Effector CD4-positive, alpha-beta T cell (primary cell): ENCODE data around the gene HOXB1.

Source experiments
- DNase-seq: peaks from one replicate; pipeline ENCODE4 v3.0.0-alpha.2; 2020

Gene HOXB1

DNA sequence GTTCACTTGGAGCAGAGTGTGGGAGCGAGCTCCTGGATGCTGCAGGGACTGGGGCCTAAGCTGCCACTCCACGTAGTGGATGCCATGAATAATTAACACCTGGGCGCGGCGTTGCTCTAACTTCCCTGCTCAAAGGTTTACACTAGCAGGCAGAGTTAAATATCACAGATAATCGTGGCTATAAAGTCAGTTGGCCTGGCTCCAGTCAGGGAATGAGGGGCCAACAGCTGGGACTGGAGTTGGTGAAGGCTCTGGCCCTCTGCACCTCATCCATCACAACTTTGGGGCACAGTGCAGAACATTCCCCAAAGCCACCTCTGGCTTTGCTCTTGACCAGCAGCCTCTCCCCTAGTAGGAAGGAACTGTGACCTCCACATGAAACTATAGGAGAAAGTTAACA, 36.4 kb upstream of the HOXB1 start:
- no peak for DNase-seq

DNA sequence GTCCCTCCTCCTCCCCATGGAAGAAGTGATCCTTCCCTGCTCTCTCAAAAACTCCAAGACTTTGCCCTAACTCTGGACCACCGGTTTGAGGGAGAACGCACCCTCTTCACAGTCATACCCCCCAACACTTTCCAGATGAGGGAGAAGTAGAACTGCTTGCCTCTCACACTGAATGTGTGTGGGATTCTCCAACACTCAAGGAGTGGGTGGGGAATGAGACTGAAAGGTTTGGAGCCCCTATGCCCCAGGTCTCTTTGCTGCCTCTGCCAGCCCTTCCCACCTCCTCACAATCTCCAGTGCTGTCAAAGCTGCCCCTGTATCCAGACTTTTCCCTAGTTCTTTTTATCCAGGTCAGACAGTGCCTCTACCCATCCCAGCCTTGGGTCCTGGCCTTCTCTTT, 35.9 kb upstream of the HOXB1 start:
- no peak for DNase-seq

DNA sequence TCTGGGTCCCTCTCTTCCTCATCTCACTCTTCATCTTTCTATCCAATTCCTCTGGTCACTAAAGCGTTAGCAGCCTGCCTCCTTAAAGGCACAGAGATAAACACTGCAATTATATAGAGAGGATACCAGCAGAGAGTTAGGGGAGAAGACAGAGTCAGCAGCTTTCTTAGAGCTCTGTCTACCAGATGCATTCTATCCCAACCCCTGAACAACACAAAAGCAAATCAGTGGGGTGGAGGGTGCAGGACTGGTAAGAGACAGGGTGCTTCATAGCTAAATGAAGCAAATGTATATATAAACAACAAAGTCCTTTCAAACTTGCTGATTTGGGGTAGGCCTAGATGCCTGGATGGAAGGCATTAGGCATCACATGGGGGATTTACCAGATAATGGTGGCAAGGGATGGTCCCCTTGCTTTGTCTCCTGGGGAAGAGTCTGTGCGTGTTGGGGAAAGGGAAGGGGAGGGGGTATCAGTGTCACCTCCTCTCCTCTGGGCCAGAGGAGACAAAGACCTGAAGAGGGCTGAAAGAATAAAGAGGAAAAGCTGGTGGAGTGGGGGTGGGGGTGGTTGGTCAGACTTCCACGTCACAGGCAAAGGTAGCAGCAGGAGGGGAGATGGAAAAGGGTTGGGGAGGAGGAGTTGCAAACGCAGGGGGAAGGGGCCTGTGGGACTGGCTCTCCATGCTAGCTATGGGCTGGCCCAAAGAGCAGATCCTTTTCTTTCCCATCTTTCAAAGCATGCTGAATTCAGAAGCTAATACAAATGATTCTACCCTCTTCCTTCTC, 35.3 kb upstream of the HOXB1 start:
- DNase-seq: no peak

DNA sequence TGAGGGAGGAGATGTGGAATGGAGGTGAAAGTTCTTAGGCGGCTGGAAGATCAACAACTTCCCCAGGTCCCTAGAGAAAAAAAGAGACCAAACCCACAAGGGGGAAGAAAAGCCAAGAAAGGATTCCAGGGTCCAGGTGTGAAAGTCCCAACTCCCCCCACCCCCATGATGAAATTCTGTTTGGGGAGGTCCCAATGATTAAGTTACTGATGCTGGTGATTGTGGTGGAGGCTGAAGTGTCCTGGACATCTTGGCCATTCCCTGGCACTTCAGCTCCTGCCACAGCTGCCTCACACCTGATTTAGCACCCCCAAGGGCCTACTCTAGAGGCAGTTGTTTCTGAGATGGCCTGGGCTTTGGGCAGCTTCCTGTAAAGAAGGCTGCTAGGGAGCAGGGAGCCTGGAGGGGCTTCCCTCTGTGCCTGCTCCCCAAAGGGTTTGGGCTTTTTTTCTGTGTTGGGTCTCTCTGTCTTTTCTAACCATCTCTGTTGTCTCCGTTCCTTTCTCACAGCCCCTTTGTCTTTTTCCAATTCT, 34.3 kb upstream of the HOXB1 start:
- no peak for DNase-seq

DNA sequence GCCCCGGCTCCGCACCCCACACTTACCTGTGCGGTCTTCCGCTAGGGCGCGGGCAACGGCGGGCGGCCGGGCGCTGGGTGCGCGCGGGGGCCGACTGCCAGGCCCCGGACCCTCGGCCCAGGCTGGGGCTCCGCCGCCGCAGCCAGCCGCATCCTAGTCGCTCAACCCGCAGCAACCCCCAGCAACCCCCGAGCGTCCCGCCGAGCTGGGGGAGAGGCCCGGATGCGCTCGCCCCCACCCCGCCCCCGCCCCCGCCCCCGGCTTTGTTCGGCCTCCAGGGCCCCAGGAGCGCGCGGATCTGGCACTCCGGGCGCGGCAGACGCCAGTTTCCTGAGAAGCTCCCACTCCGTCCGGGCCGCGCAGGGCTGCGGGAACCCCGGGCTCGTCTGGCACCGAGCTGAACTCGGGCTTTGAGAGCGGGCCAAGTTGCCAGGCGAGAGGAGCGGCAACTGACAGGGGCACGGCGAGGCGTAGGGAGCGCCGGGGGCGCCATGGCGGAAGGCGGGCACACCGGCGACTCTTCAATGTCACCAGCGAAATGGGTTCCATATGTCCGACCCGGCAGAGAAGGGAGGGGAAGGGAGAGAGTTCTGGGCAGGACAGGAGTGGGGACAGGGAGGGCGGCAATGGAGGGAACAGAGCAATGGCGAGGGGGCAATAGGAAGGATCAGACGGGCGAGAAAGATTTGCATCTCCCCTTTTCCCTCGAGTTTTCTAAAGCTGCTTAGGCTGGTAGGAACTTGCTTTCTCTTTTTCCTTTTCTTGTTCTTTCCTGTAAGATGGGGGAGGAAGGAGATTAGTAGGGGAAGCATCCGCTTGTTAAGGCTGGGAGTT, 33.6 kb upstream of the HOXB1 start:
- DNase-seq: no peak

DNA sequence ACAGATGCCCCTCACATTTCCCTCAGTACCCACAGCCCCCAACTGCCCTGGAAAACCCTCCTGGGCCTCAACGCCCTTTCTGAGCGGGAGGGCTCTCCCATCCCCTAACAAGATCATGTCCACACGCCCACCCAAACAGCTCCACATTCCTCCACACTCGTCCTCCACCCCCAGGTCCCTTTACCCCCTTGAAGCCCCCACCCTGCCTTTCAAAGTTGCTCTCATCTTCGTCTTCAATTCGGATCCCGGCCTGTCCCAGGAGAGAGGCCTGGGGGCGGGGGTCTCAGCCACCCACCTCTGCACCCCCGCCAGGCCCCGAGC, 33.0 kb upstream of the HOXB1 start:
- DNase-seq: no peak

DNA sequence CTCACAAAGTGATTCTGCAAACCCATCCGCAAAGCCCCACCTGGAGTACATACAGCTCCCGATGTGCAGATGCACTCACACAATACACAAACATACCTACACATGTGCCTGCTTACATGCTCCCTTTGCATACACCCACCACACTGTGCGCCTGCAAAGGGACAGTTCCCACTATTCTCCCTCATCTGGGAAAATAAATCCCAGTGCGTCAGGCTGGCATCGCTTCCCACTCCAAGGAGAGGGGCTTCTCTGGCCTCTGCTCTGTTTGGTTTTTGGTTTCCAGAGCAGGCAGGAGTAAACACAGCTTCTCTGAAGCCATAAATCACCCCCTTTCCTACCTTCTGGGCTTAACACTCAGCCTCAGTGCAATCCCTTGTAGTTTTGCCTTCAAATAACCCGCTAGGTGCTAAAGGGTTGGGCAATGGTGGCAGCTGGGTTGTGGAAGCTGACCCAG, 32.6 kb upstream of the HOXB1 start:
- no peak for DNase-seq

DNA sequence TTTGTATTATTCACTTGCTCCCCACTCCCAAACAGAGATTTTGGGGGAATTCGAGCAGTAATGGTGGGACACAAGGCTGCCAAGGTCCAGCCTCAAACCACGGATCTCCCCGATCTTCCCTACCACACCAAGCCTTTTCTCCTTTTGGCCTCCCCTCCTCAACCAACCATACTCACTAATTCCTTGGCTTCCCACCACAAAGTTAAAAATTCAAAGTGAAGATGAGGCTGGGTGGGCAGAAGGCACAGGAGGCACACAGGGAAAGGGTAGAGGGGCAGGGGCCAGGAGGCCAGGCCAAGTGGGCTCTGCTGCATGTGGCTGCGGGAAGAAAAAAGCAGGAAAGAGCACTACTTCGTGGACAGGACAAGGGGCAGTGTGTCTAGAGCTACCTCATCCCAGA, 32.1 kb upstream of the HOXB1 start:
- no peak for DNase-seq

DNA sequence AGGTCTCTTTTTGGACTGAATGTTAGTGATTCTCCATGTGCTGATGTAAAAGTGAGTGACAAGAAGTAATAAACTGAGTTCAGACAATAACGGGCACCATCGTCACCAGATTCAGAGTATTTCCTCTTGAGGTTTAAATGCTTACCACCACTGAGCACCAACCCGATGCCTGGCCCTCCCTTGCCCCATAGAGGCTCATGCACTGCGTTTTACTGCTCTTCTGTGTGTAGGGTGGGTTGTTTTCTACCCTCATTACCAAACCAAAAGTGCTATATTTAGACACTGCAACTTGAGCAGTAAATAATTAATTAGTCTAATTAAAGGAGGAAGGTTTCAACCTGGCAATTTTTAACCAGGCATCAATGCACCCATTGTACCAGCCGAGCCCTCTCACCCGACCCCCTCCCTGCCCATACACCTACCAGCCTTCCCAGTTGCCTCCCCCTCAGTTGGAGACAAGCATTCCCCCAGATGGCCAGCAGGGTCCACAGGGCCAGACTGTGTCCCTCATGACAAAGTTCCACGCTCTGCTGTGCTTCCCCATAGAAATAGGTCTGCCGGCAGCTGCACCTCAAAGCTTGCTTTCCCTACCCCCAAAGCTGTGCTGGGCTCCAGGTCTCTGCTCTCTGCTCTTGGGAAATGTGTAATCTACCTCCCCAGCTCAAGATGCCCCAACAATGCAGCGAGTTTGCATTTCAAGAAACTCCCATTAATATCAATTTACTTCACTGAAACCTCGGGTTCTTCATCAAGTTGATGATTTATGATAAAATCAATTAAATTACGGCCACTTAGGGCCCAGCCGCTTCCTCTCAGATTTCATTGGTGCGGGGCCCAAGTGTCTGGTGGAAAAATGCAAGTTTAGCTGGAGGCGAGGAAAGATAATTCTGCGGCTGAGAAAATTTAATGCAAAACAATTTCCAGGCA, 31.3 kb upstream of the HOXB1 start:
- no peak for DNase-seq

DNA sequence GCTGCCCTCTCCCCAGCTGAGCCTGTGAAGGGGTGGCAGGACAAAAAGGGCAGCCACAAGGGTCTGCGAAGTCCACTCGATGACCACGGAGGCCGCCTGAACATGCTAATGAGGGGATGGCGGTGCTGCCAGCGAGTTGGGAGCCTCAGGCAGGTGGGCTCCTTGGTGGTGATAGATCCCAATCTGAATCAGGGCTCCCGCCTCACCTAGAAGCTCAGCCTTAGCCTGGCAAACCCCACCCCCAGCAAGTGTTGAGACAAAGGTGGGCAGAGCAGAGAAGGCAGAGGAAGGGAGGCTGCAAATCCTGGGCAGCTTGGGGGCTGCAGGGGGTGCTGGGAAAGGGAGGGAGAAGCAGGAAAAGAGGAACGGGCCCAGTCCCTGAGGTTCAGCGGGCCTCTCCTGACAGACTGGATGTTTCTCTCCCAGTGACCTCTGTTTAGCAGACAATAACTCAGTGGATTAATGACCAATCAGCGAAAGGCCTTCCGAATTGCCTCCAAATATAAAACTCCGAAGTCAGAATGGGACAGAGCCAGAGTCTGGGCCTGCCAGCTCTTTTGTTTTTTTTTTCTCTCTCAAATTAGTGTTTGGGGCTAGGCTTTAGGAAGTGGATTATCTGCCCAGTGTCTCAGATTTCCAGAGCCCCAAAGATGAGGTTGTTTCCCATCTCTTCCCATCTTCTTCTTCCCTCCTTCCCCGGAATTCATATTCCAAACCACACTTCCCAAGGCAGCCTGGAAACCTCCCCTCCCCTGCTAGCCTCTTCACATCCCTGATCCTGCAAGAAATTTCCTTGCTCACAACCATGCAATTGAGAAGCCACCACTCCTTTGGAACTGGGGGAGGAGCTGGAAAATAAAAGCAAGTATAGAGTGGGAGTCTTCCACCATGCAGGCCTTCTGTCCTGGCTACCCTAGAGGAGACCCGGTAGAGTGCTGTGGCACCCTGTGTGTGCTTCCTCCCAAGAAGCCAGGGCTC, 29.3 kb upstream of the HOXB1 start:
- DNase-seq: no peak

DNA sequence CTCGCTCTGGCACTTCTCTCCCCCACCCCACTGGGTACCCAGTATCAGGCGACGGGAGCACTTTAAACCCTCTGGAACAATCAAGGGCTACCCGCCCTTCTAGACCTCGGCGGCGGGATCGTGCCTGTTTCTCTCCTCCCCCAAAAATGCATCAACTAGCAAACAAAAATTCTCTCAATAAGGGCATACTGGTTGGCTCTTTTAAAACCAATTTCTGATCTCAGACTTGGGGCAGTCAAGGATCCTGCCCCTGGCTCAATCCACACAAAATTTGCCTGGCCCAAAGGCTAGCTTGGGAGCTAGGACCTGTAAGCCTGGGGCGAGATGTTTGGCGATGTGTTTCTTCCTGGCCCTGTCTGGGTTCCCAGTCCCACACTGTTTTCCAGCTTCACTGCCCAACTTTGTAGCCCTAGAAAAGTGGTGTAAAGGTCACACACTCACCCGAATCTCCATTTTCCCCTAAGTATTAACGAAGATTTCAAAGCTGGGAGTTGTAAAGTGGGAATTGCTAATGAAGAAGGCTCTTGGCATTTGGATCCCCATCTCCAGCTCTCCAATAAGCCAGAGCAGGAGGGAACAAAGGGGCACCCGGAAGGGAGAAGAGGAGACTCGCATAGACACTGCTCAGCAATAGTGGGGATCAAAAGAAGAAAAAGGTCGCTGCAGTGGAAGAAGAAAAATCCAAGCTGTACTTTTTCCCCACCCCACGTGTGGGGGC, 28.5 kb upstream of the HOXB1 start:
- no peak for DNase-seq

DNA sequence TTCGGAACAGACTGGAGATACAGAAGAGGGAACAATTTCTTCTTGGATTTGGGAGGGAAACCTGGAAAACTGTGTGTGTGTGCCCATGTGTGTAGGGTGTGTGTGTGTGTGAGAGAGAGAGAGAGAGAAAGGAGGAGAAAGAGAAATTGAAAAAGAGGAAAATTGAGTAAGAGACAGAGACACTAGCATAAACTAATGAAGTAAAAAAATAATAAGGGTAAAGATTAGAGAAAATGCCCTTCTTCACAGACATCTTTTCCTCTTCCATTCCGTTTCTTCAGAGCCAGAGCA, 28.0 kb upstream of the HOXB1 start:
- no peak for DNase-seq

DNA sequence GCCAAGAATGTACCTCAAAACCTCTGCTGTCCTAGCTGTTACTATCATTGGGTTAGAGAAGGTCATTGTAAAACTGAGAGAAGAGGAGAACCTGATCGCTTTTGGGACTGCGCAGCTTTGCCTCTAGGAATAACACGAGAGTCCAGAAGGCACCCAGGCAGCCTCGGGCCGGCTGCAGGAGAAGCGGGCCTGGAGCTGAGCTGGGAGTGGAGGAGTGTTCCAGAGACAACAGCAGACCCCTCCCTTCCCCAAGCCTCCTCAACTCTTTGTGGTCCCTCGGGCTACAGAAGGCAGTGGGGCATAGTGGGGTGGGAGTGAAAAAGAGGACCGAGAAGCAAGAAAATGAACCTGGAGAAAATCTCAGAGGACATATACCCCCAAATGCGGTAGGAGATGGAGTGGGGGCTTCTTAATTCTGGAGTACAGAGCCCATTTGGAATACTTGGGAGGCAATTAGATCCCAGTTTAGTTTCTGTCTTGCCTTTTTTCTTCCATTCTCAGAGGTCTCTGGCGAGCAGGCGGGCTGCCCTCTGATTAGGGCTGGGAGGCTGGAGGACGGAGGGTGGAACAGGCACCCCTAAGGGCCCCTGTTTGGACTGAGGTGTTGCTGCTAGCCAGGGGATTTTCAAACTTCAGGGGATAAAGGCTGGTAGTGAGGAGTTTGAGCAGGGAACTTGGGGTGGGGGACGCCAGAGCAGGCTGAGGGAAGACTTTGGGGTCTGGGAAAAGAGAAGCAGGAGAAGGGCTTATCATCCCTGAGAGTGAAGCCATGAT, 27.4 kb upstream of the HOXB1 start:
- no peak for DNase-seq

DNA sequence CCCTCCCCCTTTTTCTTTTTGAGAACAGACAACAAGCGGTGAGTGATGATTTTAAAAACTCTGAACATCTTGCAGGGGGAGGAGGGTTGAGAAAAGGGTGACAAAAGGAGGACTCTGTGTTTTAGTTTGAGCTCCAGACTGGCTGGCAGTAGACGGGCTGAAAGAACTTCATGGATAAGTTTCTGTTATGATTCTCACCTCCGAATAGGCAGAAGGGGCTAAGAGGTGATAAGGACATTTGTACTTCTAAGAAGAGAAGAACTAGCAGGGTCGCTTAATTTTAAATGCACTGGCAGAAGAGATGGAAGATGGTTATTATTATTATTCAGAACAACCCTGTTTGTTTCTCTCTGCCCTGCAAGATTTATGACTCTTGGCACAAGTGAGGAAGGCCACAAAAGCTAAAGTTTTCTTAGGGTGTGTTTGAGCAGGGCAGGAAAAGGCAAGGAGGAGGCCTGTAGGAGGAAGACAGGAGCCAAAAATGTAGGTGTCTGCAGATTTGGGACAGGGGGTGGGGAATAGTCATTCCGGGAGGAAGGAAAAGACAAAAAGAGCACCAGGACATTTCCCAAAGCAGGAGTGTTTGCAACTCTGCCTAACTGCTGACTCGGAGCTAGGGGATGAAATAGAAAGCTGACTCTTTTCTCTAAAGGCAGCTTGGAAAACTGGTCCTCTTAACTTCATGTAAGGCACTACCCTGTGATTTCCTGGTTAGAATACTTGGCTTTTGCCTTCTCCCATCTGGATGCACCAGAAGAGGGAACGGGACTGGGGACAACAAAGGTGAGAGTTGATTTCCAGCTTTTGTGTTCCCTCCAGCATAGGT, 26.0 kb upstream of the HOXB1 start:
- no peak for DNase-seq

DNA sequence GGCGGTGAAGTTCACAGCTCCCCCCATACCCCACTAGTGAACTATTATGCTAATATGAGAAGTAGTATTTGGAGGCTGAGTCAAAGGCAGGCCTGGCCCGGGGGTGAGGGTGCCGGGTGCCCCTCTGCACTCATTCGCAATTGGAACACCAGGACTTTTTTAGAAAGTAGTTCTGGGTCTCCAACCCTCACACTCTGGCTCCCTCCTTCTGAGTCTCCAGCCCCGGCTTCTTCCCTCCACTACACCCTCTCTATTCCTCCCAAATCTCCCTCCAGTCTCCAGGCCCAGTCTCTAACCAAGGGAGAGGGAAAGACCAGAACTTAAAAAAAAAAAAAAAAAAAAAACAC, 25.4 kb upstream of the HOXB1 start:
- no peak for DNase-seq

DNA sequence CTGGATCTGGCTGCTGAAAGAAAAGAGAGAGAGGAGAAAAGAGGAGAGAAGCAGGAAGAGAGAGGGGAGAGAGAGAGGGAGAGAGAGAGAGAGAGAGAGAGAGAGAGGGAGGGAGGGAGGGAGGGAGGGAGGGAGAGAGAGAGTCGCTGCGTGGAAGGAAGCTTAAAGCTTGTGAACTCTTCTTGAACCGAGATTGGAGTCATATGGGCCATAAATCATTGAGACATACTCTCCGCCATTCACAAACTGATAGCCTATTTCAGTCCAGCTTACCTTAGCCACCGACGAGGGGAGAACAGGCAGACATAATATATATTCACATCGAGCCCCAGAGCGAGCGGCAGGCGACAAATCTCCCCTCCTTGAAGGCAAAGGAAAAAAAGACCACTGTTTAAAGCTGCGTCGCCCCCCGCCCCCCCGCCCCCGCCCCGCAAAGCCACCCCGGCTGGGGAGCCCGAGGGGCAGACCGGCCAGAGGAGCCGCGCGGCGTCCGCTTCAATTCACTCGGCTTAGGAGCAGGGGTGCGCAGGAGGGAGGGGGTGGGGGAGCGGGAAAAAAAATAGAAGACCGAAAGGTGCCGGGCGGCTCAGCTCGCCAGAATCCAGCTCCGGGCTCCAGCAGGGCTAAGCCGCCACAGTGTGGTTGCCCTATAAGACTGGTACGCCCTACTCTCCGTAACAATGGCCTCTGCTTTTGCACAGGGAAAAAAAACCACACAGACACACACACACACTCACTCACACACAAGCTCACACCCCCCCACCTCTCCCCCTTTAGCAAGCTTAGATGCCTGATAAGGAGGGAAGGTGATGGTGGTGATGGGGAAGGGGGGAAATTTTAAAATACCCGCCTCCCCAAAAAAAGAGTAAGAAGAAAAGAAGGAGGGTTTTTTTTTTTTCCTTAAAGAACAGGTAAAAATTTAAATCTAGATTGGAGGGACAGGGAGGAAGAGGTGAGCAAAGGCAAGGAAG, 24.7 kb upstream of the HOXB1 start:
- DNase-seq: no peak

DNA sequence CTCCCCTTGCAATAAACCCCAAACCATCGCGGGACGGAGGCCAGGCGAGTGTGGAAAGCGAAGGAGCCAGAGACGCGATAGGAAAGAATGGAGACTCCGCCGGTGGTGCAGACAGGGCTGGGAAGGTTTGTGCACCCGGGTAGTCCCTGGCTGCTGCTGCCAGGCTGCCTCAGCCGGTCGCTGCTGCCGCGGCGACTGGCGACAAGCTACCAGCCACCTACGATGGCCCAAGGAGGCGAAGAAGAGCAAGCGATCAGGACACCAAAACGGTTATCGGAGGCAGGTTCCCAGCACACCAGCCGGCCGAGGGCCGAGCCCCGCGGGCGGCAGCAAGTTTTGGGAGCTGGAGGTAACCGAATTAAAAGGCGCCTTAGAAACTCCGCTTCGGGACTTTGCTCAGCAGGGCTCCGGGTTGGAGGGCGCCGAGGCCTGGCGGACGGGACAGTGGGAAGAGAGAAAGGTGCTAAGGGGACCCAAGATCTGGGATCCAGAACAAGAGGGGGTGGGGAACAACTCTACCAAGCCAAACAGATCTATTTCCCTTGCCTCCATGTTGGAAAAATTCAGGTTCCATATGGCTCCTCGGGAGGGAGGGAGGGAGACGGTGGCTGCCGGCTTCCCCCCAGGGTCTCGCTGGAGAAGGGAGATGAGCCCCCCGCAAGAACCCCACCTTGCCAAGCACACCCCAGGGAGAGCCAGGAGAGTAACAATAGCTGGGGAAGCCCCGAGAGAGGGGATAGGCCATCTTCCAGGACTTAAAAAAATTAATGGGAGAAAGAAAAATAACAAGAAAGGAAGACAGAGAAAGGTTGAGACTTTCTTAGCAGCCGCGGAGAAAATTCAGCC, 23.8 kb upstream of the HOXB1 start:
- no peak for DNase-seq
